ENCODE measurements around the gene KRT5.

DNA sequence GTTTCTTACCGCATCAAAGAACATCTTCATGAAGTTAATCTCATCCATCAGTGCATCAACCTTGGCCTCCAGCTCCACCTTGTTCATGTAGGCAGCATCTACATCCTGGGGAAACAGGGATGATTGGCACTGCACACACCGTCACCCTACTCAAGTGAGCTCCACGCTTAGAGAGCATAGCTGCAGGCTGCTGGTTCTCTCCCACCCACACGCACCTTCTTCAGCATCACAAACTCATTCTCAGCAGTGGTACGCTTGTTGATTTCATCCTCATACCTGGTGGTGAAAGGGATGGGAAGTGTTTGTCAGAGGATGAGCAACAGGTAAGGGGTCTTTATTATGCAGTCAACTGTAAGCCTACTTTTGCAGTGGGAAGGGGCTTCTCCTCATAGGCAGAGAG lies 2.3 kb downstream of the KRT5 start:
- TF ChIP-seq CTCF (conservative IDR thresholded peaks at IDR 0.05; ENCODE audit: low read depth, low read length) (no peak), EZH2 (IDR thresholded peaks at IDR 0.05; ENCODE audit: borderline replicate concordance, low read depth, low read length, poor library complexity, severe bottlenecking) (no peak)

All from A673 (cell line).